HG02970 (cell line): ENCODE measurements around the gene PLD3.

Experiments
- ATAC-seq: cut with Tn5 transposase; IDR thresholded peaks from one replicate; pipeline ENCODE4 v1.9.1; 2021; ENCODE audit warnings: mild to moderate bottlenecking, moderate library complexity, moderate number of reproducible peaks; ENCODE audit not compliant: unreplicated experiment, low FRiP score

The PLD3 gene, protein sequence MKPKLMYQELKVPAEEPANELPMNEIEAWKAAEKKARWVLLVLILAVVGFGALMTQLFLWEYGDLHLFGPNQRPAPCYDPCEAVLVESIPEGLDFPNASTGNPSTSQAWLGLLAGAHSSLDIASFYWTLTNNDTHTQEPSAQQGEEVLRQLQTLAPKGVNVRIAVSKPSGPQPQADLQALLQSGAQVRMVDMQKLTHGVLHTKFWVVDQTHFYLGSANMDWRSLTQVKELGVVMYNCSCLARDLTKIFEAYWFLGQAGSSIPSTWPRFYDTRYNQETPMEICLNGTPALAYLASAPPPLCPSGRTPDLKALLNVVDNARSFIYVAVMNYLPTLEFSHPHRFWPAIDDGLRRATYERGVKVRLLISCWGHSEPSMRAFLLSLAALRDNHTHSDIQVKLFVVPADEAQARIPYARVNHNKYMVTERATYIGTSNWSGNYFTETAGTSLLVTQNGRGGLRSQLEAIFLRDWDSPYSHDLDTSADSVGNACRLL

DNA sequence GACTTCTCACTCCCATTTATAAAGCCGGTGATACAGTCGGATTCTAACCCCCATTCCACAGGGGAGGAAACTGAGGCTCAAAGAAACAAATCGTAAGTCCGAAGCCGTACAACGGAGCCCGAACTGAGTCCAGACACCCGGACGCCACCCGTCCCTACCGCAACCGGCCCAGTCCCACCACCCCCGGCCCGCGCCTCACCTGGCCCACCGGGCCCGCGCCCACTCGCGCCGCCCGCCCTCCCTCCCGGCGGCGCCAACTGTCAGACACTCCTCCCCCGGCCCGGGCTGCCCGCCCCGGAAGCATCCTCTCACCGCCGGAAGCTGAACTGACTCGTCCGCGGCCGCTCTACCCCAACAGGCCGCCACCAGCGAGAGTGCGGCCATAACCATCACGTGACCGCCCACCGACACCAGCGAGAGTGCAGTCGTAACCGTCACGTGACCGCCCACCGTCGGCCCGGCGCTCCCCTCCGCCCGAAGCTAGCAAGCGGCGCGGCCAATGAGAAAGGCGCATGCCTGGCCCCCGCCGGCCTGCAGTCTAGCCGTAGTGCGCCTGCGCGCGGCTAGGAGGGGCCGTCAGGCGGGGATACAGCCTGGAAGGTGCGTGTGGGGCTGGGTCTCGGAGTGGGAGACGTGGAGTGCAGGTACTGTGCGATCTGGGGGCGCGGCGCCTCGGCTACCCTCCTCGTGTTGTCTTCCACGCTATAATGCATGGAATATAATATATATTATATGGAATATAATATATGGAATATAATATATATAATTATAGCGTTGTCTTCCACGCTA lies at the start of gene PLD3, which contains the start of gene C19orf47:
Gene PLD3 (plus strand): TSS at position 571 of the 789 bp plus-strand sequence. CDS start 17,789 bp downstream, outside the sequence.
Gene C19orf47 (minus strand): TSS at position 273 of the 789 bp plus-strand sequence. CDS start 6,540 bp downstream, outside the sequence.
- peak; percentile 97 for ATAC-seq

DNA sequence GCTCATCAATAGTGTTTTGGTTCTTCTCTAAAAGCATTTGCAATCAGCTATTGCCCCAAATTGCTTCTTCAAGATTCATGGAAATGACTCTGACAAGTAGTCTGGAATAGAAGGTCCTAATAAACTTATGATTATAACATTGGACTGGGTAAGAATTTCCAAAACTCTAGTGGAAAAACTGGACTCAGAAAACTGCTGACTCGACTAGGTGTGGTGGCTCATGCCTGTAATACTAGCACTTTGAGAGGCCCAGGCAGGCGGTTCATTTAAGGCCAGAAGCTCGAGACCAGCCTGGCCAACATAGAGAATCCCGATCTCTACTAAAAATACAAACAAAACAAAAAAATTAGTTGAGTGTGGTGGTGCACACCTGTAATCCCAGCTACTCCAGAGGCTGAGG lies 47.8 kb upstream of the PLD3 start:
- no peak for ATAC-seq

DNA sequence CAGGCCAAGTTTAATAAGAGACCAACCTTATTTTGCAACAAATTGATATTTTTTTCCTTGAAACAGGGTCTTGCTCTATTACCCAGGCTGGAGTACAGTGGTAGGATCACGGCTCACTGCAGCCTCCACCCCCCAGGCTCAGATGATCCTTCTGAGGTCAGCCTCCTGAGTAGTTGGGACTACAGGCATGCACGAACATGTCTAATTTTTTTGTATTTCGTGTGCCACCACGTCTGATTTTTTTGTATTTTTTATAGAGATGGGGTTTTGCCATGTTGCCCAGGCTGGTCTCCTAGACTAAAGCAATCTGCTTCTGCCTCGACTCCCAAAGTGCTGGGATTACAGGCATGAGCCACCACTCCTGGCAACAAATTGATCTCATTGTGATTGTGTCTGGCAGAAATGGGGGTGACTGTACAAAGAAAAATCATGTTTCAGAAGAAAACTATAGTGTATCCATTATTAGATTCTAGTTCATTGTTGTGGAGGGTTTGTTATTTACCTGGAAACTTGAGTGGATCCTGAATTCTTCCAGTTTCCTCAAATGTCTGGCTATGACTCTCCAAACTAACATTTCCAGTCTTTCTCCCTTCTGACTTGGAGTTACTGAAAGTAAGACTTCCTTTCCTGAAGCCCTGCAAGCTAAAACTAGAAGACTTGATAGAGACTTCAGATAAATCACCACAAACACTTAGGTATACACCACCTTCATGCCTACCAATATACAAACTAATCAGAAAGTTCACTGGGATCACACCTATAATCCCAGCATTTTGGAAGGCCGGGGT lies 46.1 kb upstream of the PLD3 start:
- ATAC-seq, result no peak

DNA sequence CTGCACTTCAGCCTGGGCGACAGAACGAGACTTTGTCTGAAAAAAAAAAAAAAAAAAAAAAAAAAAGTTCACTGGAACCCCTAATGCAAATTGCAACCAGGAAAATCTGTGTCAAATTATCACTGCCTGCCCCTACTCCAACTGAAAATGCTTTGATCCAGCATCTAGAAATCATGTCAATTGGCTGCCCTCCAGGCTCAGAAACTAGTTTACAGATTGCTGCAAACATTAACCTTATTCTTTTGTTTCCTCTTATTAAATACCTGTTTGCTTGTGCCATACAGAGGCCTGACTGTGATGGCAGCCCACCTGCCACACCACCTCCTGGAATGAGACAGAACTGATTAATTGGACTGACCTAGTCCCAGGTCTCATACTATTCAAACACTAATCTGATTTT lies 44.7 kb upstream of the PLD3 start:
- ATAC-seq, result no peak

GRCh38 chr19:40304306-40304705 lies 44.2 kb upstream of the PLD3 start:
- no peak for ATAC-seq

GRCh38 chr19:40305403-40305802 lies 43.1 kb upstream of the PLD3 start:
- no peak for ATAC-seq

GRCh38 chr19:40309666-40310065 lies 38.8 kb upstream of the PLD3 start:
- no peak for ATAC-seq

DNA sequence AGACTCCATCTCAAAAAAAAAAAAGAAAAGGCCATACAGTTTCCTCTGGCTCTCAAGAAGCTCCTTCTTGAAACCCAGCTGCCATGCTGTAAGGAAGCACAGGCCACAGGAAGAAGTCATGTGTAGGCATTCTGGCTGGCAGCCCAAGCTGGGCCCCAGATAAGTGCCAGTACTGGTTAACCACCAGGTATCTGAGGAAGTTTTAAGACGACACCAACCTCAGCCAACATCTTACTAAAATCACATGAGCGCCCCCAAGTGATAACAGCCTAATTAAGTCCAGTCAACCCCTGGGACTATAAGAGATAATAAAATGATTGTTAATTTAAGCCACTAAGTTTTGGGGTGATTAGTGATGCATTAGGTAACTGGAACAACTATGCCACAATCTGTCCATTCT lies 36.0 kb upstream of the PLD3 start:
- no peak for ATAC-seq

- no peak for ATAC-seq
Observed at GRCh38 chr19:40313229-40313983, 35.1 kb upstream of the PLD3 start.

- no peak for ATAC-seq
Observed at GRCh38 chr19:40314656-40315055, 33.8 kb upstream of the PLD3 start.

GRCh38 chr19:40315812-40316470 lies 32.6 kb upstream of the PLD3 start:
- ATAC-seq, result no peak

DNA sequence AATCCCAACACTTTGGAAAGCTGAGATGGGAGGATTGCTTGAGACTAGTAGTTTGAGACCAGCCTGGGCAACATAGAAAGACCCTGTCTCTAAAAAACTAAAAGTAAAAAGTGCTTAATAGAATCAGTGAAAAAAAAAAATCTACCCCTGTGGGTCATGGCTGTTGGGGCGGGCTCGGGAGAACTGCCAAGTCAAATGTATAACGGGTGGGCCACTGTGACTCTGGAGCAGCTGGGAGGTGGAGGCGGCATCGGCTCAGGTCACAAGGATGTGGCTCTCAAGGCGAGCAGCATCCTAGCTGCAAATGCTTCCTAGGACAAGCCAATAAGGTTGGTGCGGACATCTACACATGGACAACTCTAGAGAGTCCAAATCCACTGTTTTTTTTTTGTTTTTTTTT lies 31.2 kb upstream of the PLD3 start:
- ATAC-seq, result no peak

GRCh38 chr19:40320558-40320935 lies 27.9 kb upstream of the PLD3 start:
- no peak for ATAC-seq

GRCh38 chr19:40321076-40321475 lies 27.4 kb upstream of the PLD3 start:
- no peak for ATAC-seq

DNA sequence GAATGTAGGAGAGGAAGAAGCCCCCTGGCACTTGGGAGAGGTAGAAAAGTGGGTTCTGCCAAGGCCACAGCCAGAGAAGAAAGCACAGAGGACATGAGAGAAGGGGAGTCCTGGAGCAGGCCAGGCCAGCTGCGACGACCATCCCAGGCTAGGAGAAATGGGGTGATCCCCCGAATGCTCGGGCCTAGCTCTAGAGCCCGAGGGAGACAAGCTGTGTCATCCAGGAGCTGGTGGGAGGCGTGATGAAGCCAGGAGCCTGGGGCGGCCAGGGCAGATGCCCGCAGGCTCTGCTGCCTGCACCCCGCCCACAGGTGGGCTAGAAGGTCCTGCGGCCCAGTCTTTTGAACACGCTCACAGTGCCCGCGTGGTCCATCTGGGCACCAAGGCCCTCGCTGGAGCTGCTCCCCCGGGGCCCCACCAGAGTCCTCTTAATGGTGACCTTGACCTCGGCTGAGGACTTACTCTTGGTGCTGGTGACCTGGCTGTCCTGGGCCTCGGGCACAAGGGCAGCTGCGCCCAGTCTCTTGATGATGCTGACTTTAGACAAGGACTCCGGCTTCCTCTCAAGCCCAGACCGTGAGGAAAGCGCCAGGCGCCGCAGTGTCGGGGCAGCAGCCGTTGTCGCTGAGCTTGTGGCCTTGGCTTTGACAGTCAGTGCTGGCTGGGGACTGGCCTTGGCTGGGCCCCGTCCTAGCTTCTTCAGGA lies 26.8 kb upstream of the PLD3 start:
- no peak for ATAC-seq

- ATAC-seq, result no peak
Observed at GRCh38 chr19:40322271-40322610, 26.3 kb upstream of the PLD3 start.

GRCh38 chr19:40322951-40323615 lies 25.4 kb upstream of the PLD3 start:
- no peak for ATAC-seq

- ATAC-seq, result no peak
Observed at GRCh38 chr19:40323705-40324104, 24.8 kb upstream of the PLD3 start.
